IPS DF 4.7 (cell line): ENCODE measurements around the gene ZNF286A.
"Not testable (repeated sequence)": the region's sequence is repeated elsewhere in the genome, so short reads cannot be mapped to it uniquely, and the experiment has no call there.

Experiments
- DNase-seq: peaks from one replicate; pipeline ENCODE4 v3.0.0-alpha.2; 2013; ENCODE audit warnings: low spot score; ENCODE audit errors: extremely low read depth

ZNF286A gene

DNA sequence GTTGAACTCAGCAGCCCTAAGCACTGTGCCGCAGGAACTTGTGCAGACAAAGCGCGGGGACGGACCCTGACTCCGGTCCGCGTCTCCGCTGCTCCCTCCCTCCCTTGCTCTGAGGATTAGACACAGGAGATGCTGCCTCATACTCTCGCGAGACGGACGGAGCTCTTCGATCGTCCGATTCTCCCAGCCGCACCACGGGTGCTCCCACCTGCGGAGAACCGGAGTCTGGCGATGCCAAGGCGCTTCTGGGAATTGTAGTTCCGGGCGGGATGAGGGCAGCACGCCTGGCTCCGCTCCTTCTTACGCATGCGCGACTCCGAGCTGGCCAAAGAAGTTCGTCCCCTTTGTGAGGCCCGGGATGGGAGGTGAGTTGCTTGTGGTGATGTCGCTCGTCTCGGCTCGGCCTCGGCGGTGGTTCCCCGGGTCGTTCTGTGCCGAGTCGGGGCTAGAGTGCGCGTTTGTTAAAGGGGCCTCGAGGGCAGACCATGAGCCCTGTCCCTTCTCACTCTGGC is at the start of gene ZNF286A:
ZNF286A (plus strand) TSS at position 340 of the 512 bp plus-strand sequence. CDS start 578 bp downstream, outside the sequence.
- DNase-seq = peak; percentile 97

DNA sequence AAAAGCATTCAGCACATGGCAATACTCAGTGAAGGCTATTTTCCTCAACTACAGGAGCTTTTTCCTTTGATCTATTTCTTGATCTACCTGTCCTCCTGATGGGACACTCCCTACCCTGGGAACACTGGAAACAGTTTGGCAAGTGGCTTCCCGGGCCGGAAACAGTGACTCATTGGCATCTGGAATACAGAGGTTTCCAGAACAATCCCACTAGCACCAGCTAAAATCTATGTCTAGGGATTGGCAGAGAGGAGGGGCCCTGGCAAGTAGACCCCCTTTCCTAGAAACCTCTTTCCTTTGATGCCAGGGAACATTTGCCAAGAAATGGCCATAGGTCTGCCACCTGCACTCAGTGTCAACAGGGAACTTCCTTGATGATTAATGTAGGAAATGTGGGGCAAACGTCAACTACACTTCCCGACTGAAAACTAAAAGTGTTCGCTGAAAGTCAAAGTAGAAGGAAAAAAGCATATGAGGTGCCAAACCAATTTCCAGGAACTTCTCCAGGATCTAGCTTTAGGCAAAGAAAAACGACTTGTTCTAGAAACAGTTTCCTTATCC is 49.6 kb upstream of the ZNF286A start:
- DNase-seq = no peak

DNA sequence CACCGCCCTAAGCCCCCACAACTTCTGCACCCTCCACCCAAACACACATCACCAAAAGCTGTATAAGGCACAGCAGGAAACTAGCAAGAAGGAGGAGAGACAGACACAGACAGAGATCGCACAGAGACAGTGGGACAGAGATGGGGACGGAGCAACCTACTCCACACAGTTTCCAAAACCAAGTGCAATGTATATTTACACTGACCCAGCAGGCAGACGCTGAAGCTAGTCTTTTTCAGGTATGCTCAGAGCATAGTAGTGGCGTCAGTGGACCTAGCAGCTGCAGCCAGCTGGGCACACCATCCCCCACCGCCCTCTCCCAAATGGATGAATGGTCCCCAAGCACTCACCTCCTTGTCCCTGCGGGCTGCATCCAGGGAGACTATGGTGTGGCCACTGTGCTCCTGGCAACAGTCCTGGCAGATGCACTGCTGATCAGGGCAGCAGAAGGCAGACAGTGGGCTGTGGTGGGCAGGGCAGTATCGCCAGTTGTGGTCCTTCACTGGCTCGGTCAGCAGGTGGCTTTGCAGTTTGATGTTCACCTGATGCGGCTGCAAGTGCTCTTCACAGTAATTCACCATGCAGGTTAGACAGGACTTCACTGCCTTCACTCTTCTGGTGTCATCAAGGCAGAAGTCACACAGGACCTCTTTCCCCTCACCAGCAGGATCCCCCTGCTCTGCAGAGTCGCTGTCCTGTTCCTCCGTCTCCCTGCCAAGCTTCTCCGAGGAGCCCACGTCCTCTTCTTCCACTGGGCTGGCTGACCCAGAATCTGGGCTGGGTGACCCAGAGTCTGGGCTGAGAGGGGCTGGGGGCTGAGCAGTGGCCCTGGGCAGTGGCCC is 48.6 kb upstream of the ZNF286A start:
- DNase-seq = no peak

DNA sequence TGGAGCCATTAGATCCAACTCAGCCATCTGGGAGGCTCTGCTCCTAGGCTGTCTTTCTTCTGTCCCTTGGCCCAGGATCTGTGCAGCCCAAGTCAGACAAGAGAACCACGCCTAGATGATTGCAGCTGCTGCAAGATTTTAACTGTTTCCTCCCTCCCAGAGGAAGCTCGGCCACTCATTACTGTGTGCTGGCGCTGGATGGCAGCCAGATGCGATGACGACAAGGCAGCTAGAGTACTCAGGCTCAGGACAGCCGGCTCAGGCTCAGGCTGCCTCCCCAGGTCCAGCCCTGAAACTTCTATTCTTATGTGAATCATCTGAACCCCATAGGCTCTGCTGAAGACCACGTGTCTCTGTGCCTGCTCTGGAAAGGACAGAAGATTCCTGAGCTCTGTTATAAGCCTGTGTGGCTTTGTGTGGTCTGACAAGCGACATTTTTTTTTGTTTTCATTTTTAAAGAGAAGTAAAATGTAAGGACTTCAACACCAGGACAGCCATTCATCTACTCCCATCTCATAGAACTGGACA is 47.9 kb upstream of the ZNF286A start:
- no peak for DNase-seq

DNA sequence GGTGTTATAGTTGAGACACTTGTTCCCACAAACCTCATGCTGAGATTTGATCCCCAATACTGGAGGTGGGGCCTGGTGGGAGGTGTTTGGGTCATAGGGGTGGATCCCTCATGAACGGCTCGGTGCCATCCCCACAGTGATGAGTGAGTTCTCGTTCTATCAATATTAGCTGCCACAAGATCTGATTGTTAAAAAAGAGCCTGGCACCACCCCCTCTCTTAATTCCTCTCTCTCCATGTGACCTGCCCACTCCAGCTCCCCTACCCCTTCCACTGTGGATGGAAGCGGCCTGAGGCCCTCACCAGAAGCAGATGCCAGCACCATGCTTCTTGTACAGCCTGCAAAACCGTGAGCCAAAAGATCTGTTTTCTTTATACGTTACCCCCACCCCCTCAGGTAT is 46.6 kb upstream of the ZNF286A start:
- DNase-seq = no peak

DNA sequence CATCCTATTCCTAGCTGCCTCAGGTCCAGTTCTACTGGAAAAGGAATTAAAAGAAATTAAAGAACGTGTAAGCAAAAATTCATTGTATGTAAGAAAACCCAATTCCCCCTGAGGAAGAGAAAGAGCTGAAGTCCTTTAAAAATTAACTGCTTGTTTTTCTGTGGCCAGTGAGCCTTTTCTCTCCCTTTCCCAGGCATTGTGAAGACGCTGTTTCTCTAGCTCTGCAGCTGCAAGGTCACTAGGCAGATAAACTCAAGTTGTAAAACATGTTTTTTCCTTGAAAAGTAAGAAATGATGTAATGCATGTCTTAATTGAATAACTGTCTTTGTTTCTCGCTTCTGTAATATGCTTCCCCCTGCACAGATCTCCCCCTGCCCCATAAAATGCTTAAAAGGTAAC is 45.2 kb upstream of the ZNF286A start:
- DNase-seq = not testable (repeated sequence)

DNA sequence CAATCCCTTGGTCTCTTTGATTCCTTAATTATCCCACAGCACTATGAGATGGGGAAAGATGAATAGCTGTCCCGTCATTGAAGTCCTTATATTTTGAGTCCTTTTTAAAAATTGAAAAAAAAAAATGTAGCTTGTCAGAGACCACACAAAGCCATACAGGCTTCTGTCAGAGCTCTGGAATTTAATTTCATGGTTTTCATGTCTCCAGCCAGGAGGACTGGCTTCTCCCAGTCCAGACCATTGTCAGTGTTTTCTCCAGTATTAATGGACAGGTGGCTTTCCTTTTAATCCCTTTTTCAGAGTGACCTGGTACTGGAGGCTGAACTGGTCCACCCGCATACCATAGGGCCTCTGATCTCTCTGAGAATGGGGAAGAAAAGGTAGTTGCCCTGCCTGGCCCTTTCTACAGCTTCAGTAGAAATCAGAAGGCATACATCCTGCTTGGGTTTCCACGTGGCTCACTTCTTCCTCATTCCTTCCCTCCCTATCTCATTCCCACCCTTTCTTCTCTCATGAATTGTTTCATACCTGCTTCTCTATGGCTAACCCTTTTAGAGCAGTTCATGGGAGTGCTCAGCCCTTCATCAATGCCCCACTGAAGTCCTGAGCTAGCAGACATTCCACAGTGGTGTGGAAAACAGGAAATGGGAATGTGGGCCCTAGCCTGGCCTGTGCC is 44.5 kb upstream of the ZNF286A start:
- no peak for DNase-seq

DNA sequence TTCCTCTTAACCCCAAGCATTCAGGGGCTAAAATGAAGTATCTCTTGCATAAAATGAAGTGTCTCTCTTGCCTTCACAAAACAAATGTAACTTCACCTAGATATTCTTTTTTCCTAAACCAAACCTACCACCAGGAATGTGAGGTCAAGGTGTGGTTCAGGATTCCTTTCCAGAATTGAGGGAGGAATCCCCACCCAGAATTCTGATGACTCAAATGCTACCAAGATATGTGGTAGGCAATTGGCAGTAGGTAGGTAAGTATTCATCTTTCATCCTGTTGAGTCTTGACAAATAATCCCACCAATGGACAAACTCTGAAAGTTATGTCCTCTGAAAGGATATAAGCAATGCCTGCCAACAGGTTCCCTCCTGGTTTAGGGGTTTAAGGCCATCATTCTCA is 41.7 kb upstream of the ZNF286A start:
- DNase-seq = no peak

DNA sequence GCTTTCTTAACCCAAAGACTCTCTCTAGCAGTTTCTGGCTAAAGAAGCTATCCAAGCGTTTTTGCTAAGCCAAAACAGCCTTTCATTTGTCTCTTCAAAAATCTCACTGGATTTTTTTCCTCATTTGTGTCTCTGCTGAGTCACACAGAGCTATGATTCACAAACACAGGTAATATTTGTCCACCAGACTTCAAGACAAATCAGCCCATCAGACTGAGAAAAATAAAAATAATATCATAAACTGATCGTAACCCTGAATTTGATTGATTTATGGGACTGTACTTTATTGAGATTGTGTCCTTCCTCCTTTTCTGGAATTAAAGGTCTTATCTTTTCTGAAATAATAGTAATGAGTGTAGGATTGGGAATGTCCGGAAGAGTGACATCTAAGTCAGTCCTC is 41.3 kb upstream of the ZNF286A start:
- DNase-seq = no peak

DNA sequence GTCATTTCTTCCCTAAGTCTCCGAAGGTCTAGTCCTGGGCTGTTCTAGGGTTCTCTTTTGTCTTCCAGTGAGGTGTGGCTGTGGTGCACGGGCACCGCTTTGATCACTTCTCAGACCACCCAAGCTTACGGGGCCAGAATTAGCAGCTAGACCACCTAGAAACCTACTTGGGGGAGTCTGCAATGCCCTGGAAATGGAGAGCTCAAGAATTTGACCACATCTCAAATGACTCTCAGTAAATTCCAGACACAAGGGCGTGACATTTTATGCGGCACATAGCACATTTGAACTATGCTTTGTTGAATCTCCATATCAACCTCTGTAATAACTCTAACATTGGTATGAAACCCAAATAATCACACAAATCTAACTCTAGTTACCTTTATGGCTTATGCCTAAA is 40.3 kb upstream of the ZNF286A start:
- no peak for DNase-seq

DNA sequence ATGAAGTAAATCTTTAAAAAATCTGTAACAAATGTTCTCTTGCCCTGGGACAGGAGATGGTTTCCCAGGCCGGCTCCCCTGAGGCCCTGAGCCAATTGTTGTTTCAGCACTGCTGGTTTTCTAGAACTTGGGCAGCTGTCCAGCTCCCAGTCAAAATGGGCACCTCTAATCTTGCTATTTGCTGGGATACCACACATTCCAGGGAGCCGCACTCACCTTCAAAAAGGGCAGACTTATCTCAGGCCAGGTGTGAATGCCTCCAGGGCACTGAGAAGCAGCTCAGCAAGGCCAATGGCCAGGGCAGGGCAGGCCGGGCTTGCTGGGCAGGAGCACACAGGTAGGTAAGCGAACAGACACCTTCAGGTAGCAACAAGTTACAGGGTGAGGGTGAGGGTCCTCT is 39.9 kb upstream of the ZNF286A start:
- DNase-seq = no peak

DNA sequence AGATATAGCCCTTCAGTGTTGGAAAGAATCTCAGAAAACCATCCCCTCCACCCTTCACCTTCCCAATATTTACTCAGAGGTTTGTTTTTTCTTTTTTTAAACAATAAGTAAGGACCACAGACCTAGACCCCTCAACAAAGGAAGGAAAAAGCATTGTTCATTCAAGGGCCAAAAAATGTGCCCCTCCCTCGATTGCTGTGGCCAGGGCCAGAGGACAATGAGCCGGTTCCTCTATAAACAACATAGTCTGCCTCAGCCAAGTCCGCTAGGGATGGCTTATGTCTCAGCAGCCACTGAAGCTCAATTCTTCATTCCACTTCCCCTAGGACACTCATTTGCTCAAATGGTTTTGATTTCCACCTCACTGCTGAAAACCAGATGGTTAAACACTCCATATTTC is 39.5 kb upstream of the ZNF286A start:
- DNase-seq = no peak

DNA sequence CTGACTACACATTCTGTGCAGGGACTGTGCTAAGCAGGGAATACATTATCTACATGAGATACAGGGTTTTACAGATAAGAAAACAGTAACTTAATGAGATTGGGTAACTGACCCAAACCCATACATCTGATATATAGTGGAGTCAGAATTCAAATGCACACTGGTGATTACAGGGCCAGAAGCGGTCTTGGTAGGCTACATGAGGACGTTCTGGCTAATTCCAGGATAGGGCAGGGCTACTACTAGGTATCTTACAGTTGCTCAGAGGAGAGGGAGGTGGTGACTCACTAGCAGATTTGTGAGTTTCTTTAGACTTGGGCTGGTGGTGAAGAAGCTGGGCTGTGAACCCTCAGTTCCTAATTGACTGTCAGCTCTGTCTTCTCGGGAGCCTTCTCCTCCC is 36.9 kb upstream of the ZNF286A start:
- DNase-seq = no peak

DNA sequence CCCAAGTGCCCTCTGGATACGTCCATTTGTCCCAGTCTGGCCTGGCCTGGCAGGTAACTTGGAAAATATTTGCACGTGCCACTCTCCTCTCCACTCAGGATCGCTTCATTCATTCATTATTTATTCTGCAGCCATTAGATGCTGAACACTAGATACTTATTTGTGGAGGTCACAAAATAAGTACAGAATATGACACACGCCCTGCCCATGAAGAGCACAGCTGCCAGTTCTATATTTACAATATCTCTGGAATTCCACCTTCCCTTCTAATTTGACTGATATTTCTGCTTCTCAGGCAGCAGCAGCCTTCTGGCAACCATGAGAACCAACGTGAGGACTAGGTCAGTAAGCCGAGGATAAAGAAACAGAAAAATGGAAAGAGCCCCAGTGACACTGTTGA is 36.4 kb upstream of the ZNF286A start:
- DNase-seq = no peak

DNA sequence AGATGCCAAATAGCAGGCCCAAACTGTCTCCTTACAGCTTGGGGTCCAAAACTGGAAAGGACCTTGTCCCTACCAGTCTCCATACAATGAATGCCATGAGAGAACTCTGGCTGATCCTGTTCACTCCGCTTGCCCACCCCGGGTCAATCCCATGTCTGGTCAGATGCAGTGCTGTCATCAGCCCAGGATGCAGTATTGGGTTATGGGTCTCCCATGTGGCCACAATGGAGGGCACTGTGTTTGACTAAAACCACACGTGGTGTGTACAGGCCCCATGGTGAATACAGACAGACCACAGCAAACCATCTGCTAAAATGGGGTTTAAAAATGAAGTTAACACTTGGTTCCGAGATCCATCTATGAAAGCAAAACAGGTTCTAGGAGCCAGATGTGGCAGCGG is 35.9 kb upstream of the ZNF286A start:
- DNase-seq = no peak

DNA sequence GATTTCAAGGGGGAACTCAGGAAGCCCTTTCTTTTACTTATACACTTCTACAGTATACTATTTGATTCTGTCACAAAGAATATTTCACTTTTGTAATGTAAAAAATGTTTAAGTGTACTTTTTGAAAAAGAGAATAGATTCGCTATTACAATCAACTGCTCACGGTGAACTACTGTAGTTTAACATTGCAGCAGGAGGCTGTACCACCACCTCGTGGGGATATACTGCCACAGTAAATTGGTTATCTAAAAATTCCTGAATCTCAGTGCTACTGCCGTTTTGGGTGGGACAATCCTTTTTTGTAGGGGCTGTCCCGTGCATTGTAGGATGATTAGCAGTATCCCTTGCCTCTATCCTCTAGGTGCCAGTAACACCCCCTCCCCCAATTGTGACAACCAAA is 30.0 kb upstream of the ZNF286A start:
- DNase-seq = not testable (repeated sequence)

DNA sequence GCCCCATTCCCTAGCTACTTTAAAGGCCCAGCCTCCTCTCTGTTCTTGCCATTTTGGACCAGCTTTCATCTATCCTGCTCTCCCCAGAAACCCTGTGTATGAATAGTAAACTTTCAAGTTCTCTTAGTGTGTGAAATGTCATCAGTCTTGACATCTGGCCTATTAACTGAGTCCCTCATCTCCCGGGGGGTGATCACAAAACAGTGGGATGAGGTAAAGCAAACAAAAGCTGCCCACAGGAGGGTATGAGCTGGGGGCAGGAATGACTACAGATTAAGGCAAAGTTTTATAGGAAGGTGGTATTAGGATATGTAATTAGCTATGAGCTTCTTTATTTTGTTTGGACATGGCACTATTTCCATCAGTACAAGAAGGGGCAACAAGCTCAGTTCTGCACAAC is 24.9 kb upstream of the ZNF286A start:
- not testable (repeated sequence) for DNase-seq

DNA sequence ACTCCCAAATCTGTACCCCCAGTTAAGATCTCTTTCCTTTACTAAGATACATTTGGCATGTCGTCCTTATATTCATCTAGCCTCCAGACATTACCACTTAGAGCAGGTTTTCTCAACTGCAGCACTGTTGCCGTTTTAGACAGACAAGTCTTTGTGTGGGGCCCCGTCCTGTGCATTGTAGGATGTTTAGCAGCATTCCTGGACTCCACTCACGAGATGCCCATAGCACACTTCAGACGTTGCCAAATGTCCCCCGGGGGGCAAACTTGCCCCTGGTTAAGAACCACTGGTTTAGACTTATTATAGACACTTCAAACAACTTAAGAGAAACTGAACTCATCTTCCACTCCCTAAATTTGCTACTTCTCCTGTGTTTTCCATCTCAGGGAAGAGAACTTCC is 23.6 kb upstream of the ZNF286A start:
- not testable (repeated sequence) for DNase-seq

DNA sequence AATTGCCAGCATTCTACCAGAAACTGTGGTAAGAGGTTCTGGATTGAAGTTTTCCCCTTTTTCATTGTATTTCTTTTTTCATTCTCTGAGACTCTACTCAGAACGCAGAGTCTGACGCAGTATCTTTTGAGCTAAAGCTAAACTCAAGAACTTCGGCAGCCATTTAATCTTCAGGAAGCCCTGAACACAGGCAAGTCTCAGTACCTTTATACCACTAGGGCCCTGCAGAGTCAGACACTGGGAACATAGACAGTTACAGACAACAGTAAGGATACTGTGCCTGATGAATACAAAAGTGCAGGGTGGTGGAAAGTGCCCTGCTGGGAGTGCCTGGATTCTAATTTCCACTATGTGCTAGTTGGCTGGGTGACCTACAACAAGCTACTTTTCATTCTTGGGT is 16.4 kb upstream of the ZNF286A start:
- DNase-seq = not testable (repeated sequence)

DNA sequence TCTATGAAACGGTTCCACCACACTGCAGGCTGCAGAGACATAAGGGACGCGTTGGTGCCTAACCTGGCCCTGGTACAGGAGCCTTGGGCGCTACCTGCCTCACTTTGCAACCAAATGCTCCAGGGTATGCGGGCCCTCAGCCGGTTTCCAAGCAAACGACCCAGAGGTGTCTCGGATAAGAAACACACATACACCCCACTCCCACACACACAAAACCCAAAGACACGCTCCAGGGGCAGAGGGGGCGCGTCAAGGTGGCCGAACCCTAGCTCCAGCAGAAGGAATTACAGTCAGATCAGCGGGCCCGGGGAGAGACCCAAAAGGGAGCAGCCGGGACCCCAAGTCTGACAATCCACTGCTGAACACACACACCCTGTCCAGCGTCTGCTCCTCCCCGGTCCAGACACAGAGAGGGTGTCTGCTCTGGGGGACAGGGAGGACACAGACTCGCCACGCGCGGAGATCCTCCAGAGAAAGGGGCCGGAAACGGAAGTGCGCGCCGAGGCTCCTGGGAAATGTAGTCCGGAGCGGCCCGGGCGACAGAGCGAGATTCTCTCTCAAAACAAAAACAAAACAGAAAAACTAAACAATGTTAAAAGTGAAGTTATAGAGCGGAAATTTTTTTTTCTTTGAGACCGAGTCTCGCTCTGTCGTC is 15.6 kb upstream of the ZNF286A start, which contains the start of gene TRIM16:
TRIM16 (minus strand) TSS at position 488 of the 655 bp plus-strand sequence. CDS start 32,702 bp downstream, outside the sequence.
- not testable (repeated sequence) for DNase-seq

DNA sequence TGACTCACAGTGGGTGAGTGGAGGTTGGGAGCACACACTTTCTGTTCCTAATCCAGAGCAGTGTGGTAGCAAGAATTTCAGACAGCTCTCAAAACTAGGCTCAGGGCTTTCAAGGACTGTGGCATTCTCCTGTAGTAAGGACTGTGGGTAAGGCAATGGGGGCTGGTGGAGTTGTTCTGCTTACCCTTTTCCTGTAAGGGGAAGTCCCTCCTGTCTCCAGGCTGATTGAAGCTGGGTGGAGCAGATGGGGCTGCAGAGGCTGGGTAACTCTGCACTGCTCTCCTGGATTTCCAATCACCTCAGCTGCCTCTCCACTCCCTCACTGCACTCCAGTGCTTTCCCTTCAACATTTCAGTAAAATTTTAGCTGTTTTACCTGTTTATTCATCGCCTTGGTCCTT is 12.1 kb upstream of the ZNF286A start:
- not testable (repeated sequence) for DNase-seq
